OCI-LY1 (cell line): ENCODE measurements around the gene CCT3.
"Not testable (repeated sequence)": the region's sequence is repeated elsewhere in the genome, so short reads cannot be mapped to it uniquely, and the experiment has no call there.

Source experiments
- H2AFZ ChIP-seq: fragments of 200-600 bp; sonication (generic), shearing (Covaris generic); 2 replicates; pipeline ENCODE4 v1.6.0; 2014; ENCODE audit warnings: antibody characterized with exemption, mild to moderate bottlenecking, low read length
- H3F3A ChIP-seq: fragments of 200-600 bp; sonication (generic), shearing (Covaris generic); 2 replicates; pipeline ENCODE4 v1.6.0; 2014; ENCODE audit warnings: mild to moderate bottlenecking, antibody characterized with exemption, low read length, moderate library complexity; ENCODE audit not compliant: insufficient read depth
- H3K27ac ChIP-seq: fragments of 200-600 bp; sonication (generic); 2 replicates; pipeline ENCODE4 v1.5.1; 2014; ENCODE audit warnings: low read length, mixed run types, mild to moderate bottlenecking, low read depth; ENCODE audit not compliant: poor library complexity, severe bottlenecking
- H3K27me3 ChIP-seq: fragments of 200-600 bp; sonication (generic); 2 replicates; pipeline ENCODE4 v1.6.0; 2014; ENCODE audit warnings: antibody characterized with exemption, mild to moderate bottlenecking, low read length, moderate library complexity; ENCODE audit not compliant: insufficient read depth
- H3K36me3 ChIP-seq: fragments of 200-600 bp; sonication (generic); 2 replicates; pipeline ENCODE4 v1.6.1; 2014; ENCODE audit warnings: mild to moderate bottlenecking, antibody characterized with exemption, low read length, moderate library complexity, mixed read lengths; ENCODE audit not compliant: insufficient read depth
- H3K4me1 ChIP-seq: fragments of 200-600 bp; sonication (generic); 2 replicates; pipeline ENCODE4 v1.5.1; 2014; ENCODE audit warnings: mild to moderate bottlenecking, low read length, moderate library complexity; ENCODE audit not compliant: insufficient read depth, severe bottlenecking
- H3K4me2 ChIP-seq: fragments of 200-600 bp; sonication (generic), shearing (Covaris generic); 2 replicates; pipeline ENCODE4 v1.6.1; 2014; ENCODE audit warnings: low read length
- H3K4me3 ChIP-seq: fragments of 200-600 bp; sonication (generic); 2 replicates; pipeline ENCODE4 v1.5.1; 2014; ENCODE audit warnings: low read length, low read depth, mild to moderate bottlenecking, mixed read lengths; ENCODE audit not compliant: poor library complexity, severe bottlenecking
- H3K79me2 ChIP-seq: fragments of 200-600 bp; shearing (Covaris generic); 2 replicates; pipeline ENCODE4 v1.6.1; 2016; ENCODE audit warnings: mixed run types, low read length, mixed read lengths; ENCODE audit not compliant: insufficient read depth
- H3K9ac ChIP-seq: fragments of 200-600 bp; sonication (generic), shearing (Covaris generic); 2 replicates; pipeline ENCODE4 v1.6.1; 2014; ENCODE audit warnings: mild to moderate bottlenecking, low read length, mixed read lengths
- H3K9me2 ChIP-seq: fragments of 200-600 bp; sonication (generic), shearing (Covaris generic); 2 replicates; pipeline ENCODE4 v1.6.1; 2014; ENCODE audit warnings: low read depth, mild to moderate bottlenecking, low read length, mixed read lengths
- H3K9me3 ChIP-seq: fragments of 200-600 bp; shearing (Covaris generic); 2 replicates; pipeline ENCODE4 v1.6.1; 2014; ENCODE audit warnings: low read length, mixed read lengths
- H4K20me1 ChIP-seq: fragments of 200-600 bp; sonication (generic), shearing (Covaris generic); 2 replicates; pipeline ENCODE4 v1.6.0; 2016; ENCODE audit warnings: mild to moderate bottlenecking, low read length; ENCODE audit not compliant: insufficient read depth
- CTCF ChIP-seq: fragments of 200-600 bp; sonication (generic), shearing (Covaris generic); IDR thresholded peaks from 2 replicates; pipeline ENCODE4 v1.5.1; 2017; ENCODE audit warnings: mild to moderate bottlenecking, antibody characterized with exemption, low read length, moderate library complexity, mixed read lengths
- EZH2 ChIP-seq: fragments of 200-600 bp; sonication (generic), shearing (Covaris generic); IDR thresholded peaks from 2 replicates; pipeline ENCODE4 v1.8.0; 2017; ENCODE audit warnings: borderline replicate concordance, mixed run types, mild to moderate bottlenecking, antibody characterized with exemption, low read length, moderate library complexity, mixed read lengths

Gene CCT3

GRCh38 chr1:156346636-156347035, 8.5 kb upstream of the CCT3 start:
- Histone ChIP-seq H3K79me2 (no peaks in the 10 kb centered on the region), H3K4me3 (no peak overlapping the region), H3K27ac (no peak overlapping the region), H3F3A (no peaks in the 10 kb centered on the region), H3K9me3 (no peaks in the 10 kb centered on the region), H3K36me3 (no peaks in the 10 kb centered on the region), H2AFZ (no peak overlapping the region), H3K9ac (no peak overlapping the region), H3K4me1 (no peaks in the 10 kb centered on the region), H3K9me2 (no peaks in the 10 kb centered on the region), H3K27me3 (0 out of 2 replicates have a peak, but pooled peaks cover 14% of the 10 kb centered on the region), H4K20me1 (no peaks in the 10 kb centered on the region), H3K4me2 (no peak overlapping the region)
- TF ChIP-seq EZH2 (no peak), CTCF (no peak)

- not testable (repeated sequence) for H3K36me3 ChIP-seq, H3K4me2 ChIP-seq, H3F3A ChIP-seq, H3K79me2 ChIP-seq, H3K4me3 ChIP-seq, H3K4me1 ChIP-seq, H3K9me3 ChIP-seq, H2AFZ ChIP-seq, H3K9me2 ChIP-seq, H4K20me1 ChIP-seq, H3K27ac ChIP-seq, H3K9ac ChIP-seq
- 0 out of 2 replicates have a peak, but pooled peaks cover 14% of the 10 kb centered on the region for H3K27me3 ChIP-seq
Measured at GRCh38 chr1:156346035-156346434, 7.9 kb upstream of the CCT3 start.

- Histone ChIP-seq H3F3A (no peaks in the 10 kb centered on the region), H3K4me3 (no peak overlapping the region), H2AFZ (no peak overlapping the region), H3K9ac (no peak overlapping the region), H3K9me3 (no peaks in the 10 kb centered on the region), H3K27me3 (0 out of 2 replicates have a peak, but pooled peaks cover 14% of the 10 kb centered on the region), H3K4me1 (no peaks in the 10 kb centered on the region), H3K4me2 (no peak overlapping the region), H4K20me1 (no peaks in the 10 kb centered on the region), H3K36me3 (no peaks in the 10 kb centered on the region), H3K79me2 (no peaks in the 10 kb centered on the region), H3K27ac (no peak overlapping the region), H3K9me2 (no peaks in the 10 kb centered on the region)
- no peak for TF ChIP-seq EZH2
- TF ChIP-seq CTCF: no peak
Measured at GRCh38 chr1:156344409-156344808, 6.3 kb upstream of the CCT3 start.

- no peaks in the 10 kb centered on the region for H3K9me2 ChIP-seq
- no peaks in the 10 kb centered on the region for H3K4me1 ChIP-seq
- H3F3A ChIP-seq: no peaks in the 10 kb centered on the region
- no peaks in the 10 kb centered on the region for H3K9me3 ChIP-seq
- no peak overlapping the region for H3K4me2 ChIP-seq
- H4K20me1 ChIP-seq: no peaks in the 10 kb centered on the region
- TF ChIP-seq EZH2: no peak
- TF ChIP-seq CTCF: no peak
- H2AFZ ChIP-seq: no peak overlapping the region
- H3K27ac ChIP-seq: no peak overlapping the region
- peaks cover 2% of the 10 kb centered on the region; the same call in 1 of the 2 replicates for H3K36me3 ChIP-seq
- no peak overlapping the region for H3K4me3 ChIP-seq
- no peak overlapping the region for H3K9ac ChIP-seq
- peaks cover 6% of the 10 kb centered on the region for H3K79me2 ChIP-seq
- H3K27me3 ChIP-seq: 0 out of 2 replicates have a peak, but pooled peaks cover 14% of the 10 kb centered on the region
Measured at GRCh38 chr1:156342166-156342955, 4.3 kb upstream of the CCT3 start.
